Measurements from ENCODE around the gene CD274. TPM values are rescaled to one million over a fixed set of nuclear protein-coding genes. Genes with fewer than 3 reads are reported as not detected.

CD274 gene
- total and polyA plus RNA-seq, 4 donors = 4.1 to 30.7 (median 9.5) TPM

GRCh38 chr9:5481322-5482040 lies 31.1 kb downstream of the CD274 start:
- Histone ChIP-seq H3K36me3 (ENCODE audit: control insufficient read depth in 4 of 4, insufficient read depth in 4 of 4, low read length in 4 of 4) (no peaks in the 10 kb centered on the region), H3K9me3 (ENCODE audit: control insufficient read depth in 4 of 4, insufficient read depth in 3 of 4, low read length in 3 of 4) (no peaks in the 10 kb centered on the region), H3K4me3 (no peak overlapping the region), H3K4me1 (ENCODE audit: control insufficient read depth in 5 of 5, insufficient read depth in 5 of 5, low read length in 5 of 5) (no peaks in the 10 kb centered on the region), H3K27ac (ENCODE audit: low read depth in 1 of 2, low read length in 1 of 2) (no peak overlapping the region), H3K27me3 (ENCODE audit: control insufficient read depth in 3 of 3, insufficient read depth in 3 of 3, low read length in 2 of 3) (no peaks in the 10 kb centered on the region), H3K9ac (ENCODE audit: insufficient read depth in 1 of 2, low read length in 2 of 2) (no peak overlapping the region)
- WGBS, 2 donors = 70 to 81% methylated on average over 5 of the region's 5 CpGs
- ATAC-seq (ENCODE audit: insufficient read depth, low FRiP score) = no peak
- no peak for TF ChIP-seq CTCF (IDR thresholded peaks at IDR 0.05; ENCODE audit: control extremely low read depth, extremely low read depth)
- no peak for DNase-seq

- Histone ChIP-seq H3K27me3 (ENCODE audit: control insufficient read depth in 3 of 3, insufficient read depth in 3 of 3, low read length in 2 of 3) (no peaks in the 10 kb centered on the region), H3K4me1 (ENCODE audit: control insufficient read depth in 5 of 5, insufficient read depth in 5 of 5, low read length in 5 of 5) (no peaks in the 10 kb centered on the region), H3K9me3 (ENCODE audit: control insufficient read depth in 4 of 4, insufficient read depth in 3 of 4, low read length in 3 of 4) (no peaks in the 10 kb centered on the region), H3K9ac (ENCODE audit: insufficient read depth in 1 of 2, low read length in 2 of 2) (no peak overlapping the region), H3K4me3 (no peak overlapping the region), H3K36me3 (ENCODE audit: control insufficient read depth in 4 of 4, insufficient read depth in 4 of 4, low read length in 4 of 4) (no peaks in the 10 kb centered on the region), H3K27ac (ENCODE audit: low read depth in 1 of 2, low read length in 1 of 2) (no peak overlapping the region)
- no peak for TF ChIP-seq CTCF (IDR thresholded peaks at IDR 0.05; ENCODE audit: control extremely low read depth, extremely low read depth)
- 88% methylated on average over 8 of the region's 8 CpGs for WGBS, 2 donors
- DNase-seq (no peak), ATAC-seq (ENCODE audit: insufficient read depth, low FRiP score) (no peak)
Observed at GRCh38 chr9:5482194-5482593, 31.9 kb downstream of the CD274 start.

DNA sequence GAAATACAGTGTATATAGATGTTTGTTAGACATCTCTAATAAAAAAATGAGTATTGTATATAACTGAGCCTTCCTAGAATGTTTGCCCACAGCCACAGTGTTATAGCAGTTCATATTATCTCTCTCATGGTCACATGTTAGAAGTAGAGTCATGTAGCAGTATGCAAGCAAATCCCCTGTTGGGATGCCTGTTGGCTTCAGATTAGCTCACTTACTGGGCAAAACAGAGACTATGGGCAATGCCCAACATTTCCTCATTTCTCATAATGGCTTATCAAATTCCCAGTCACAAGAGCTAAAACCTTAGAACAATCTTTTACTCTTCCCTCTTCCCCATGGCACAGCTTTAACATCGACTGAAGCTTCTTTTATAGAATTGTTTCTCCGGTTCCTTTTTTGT lies 33.0 kb downstream of the CD274 start:
- H3K36me3 ChIP-seq (ENCODE audit: control insufficient read depth in 4 of 4, insufficient read depth in 4 of 4, low read length in 4 of 4) = no peaks in the 10 kb centered on the region
- no peak for TF ChIP-seq CTCF (IDR thresholded peaks at IDR 0.05; ENCODE audit: control extremely low read depth, extremely low read depth)
- H3K4me3 ChIP-seq = no peak overlapping the region
- H3K27me3 ChIP-seq (ENCODE audit: control insufficient read depth in 3 of 3, insufficient read depth in 3 of 3, low read length in 2 of 3) = no peaks in the 10 kb centered on the region
- no peak overlapping the region for H3K9ac ChIP-seq (ENCODE audit: insufficient read depth in 1 of 2, low read length in 2 of 2)
- H3K9me3 ChIP-seq (ENCODE audit: control insufficient read depth in 4 of 4, insufficient read depth in 3 of 4, low read length in 3 of 4) = no peaks in the 10 kb centered on the region
- no peaks in the 10 kb centered on the region for H3K4me1 ChIP-seq (ENCODE audit: control insufficient read depth in 5 of 5, insufficient read depth in 5 of 5, low read length in 5 of 5)
- ATAC-seq (ENCODE audit: insufficient read depth, low FRiP score) (no peak), DNase-seq (no peak)
- 72 to 74% methylated on average over 2 of the region's 2 CpGs for whole genome bisulfite sequencing, 2 donors
- no peak overlapping the region for H3K27ac ChIP-seq (ENCODE audit: low read depth in 1 of 2, low read length in 1 of 2)
